ENCODE results near the gene PTPRN2.

DNA sequence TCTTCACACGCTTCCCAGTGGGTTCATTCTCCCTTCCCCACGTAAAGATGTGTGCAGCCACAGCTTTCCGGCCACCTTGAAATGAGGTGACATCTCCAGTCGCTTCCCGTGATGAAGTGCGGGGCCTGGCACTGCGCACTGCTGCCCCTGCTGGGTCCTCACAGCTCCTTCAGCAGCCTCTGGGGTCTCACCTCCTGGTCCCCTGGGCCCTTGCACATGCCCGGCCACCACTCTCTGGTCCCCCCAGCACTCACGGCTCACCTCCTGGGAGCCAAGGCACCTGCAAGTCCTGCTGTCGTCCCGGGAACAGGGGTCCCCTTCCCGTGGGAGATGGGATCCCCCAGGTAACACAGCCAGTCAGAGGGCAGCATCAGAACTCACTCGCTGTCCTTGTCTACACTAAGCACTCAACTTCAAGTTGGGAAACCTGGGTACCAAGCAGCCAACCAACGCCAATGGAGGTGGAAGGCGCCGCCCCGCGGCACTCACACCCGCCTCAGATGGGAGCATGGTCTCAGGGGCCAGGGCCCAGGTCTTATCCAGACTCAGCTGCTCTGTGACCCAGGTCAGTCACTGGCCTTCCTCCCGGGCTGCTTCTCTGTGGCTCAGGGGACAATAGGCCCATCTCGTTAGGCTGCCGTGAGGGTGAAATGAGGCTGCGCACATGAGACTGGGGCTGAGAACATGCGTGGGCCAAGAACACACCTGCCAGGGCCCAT is 176.2 kb downstream of the PTPRN2 start:
- TF ChIP-seq CTCF (IDR thresholded peaks at IDR 0.05) (no peak), POLR2A (IDR thresholded peaks at IDR 0.05) (no peak)
